ENCODE data around the gene ACOT13.
"Not testable (repeated sequence)": the region's sequence is repeated elsewhere in the genome, so short reads cannot be mapped to it uniquely, and the experiment has no call there.

ACOT13 gene

GRCh38 chr6:24666641-24667377, at the start of gene ACOT13, which contains the start of gene TDP2:
ACOT13 (plus strand) TSS chr6:24667077; CDS start chr6:24667264, 187 bp downstream.
TDP2 (minus strand) TSS chr6:24666899; CDS start chr6:24666862, 37 bp downstream.
- peak; percentile 66 for DNase-seq

- no peak for DNase-seq
Observed at GRCh38 chr6:24619661-24620060, 47.2 kb upstream of the ACOT13 start.

GRCh38 chr6:24620637-24621036, 46.2 kb upstream of the ACOT13 start:
- DNase-seq = no peak

GRCh38 chr6:24621626-24622289, 45.1 kb upstream of the ACOT13 start:
- no peak for DNase-seq

GRCh38 chr6:24630856-24631505, 35.9 kb upstream of the ACOT13 start:
- no peak for DNase-seq

GRCh38 chr6:24631671-24632070, 35.2 kb upstream of the ACOT13 start:
- no peak for DNase-seq

- no peak for DNase-seq
Observed at GRCh38 chr6:24632573-24632972, 34.3 kb upstream of the ACOT13 start.

- no peak for DNase-seq
Observed at GRCh38 chr6:24636681-24637080, 30.2 kb upstream of the ACOT13 start.

- DNase-seq = no peak
Observed at GRCh38 chr6:24640166-24640565, 26.7 kb upstream of the ACOT13 start.

- DNase-seq = not testable (repeated sequence)
Observed at GRCh38 chr6:24640631-24641030, 26.2 kb upstream of the ACOT13 start.

GRCh38 chr6:24642061-24642460, 24.8 kb upstream of the ACOT13 start:
- DNase-seq = no peak

- DNase-seq = no peak
Observed at GRCh38 chr6:24643920-24644319, 23.0 kb upstream of the ACOT13 start.

GRCh38 chr6:24644377-24644776, 22.5 kb upstream of the ACOT13 start:
- no peak for DNase-seq

- peak; percentile 26 for DNase-seq
Observed at GRCh38 chr6:24646771-24647170, 20.1 kb upstream of the ACOT13 start.

- DNase-seq = no peak
Observed at GRCh38 chr6:24648276-24648675, 18.6 kb upstream of the ACOT13 start.

- DNase-seq = no peak
Observed at GRCh38 chr6:24649691-24650090, 17.2 kb upstream of the ACOT13 start.

- no peak for DNase-seq
Observed at GRCh38 chr6:24650365-24650764, 16.5 kb upstream of the ACOT13 start.

GRCh38 chr6:24655215-24655614, 11.7 kb upstream of the ACOT13 start:
- no peak for DNase-seq

- no peak for DNase-seq
Observed at GRCh38 chr6:24658573-24659560, 8.0 kb upstream of the ACOT13 start.

GRCh38 chr6:24659561-24659960, 7.3 kb upstream of the ACOT13 start:
- DNase-seq = no peak

GRCh38 chr6:24660105-24660504, 6.8 kb upstream of the ACOT13 start:
- no peak for DNase-seq

- not testable (repeated sequence) for DNase-seq
Observed at GRCh38 chr6:24661759-24662158, 5.1 kb upstream of the ACOT13 start.

- no peak for DNase-seq
Observed at GRCh38 chr6:24662236-24662635, 4.6 kb upstream of the ACOT13 start.

Measured in NCI-H1417 treated with DMSO at 0.1 percent for 48 hours (cell line).